ENCODE data around the gene RASAL1. TPM values are rescaled to one million over a fixed set of nuclear protein-coding genes. Genes with fewer than 3 reads are reported as not detected.

RASAL1 gene
- polyA plus RNA-seq, 1 donor (not counting 4 experiments of a cell fraction or from before 2014, with no cell fraction given): 0.05 TPM

- FAIRE-seq (no peak), DNase-seq (ENCODE audit: low read depth, low spot score) (no peak)
- Histone ChIP-seq H3K9ac (ENCODE audit: control insufficient read depth, extremely low read depth, insufficient read depth, low read length) (no peak overlapping the region), H2AFZ (ENCODE audit: control insufficient read depth, low read length) (no peak overlapping the region), H3K36me3 (ENCODE audit: control insufficient read depth in 2 of 2, extremely low read depth in 1 of 2, insufficient read depth in 2 of 2, low read length in 2 of 2) (no peaks in the 10 kb centered on the region), H4K20me1 (ENCODE audit: control insufficient read depth, extremely low read depth, insufficient read depth, low read length) (no peaks in the 10 kb centered on the region), H3K27ac (ENCODE audit: control insufficient read depth, insufficient read depth, low read length) (no peak overlapping the region), H3K79me2 (ENCODE audit: control insufficient read depth, insufficient read depth, low read length) (no peaks in the 10 kb centered on the region), H3K9me3 (ENCODE audit: control insufficient read depth, low read depth, low read length) (no peaks in the 10 kb centered on the region), H3K9me1 (ENCODE audit: control insufficient read depth, extremely low read depth, insufficient read depth, low read length) (no peaks in the 10 kb centered on the region), H3K4me2 (ENCODE audit: control insufficient read depth, extremely low read depth, insufficient read depth, low read depth, low read length) (no peak overlapping the region), H3K4me1 (ENCODE audit: control insufficient read depth, extremely low read depth, insufficient read depth, low read length) (no peaks in the 10 kb centered on the region), H3K4me3 (ENCODE audit: control insufficient read depth in 2 of 3, extremely low read depth in 1 of 3, insufficient read depth in 2 of 3, low read depth in 1 of 3, low read length in 3 of 3) (no peak overlapping the region), H3K27me3 (ENCODE audit: control insufficient read depth, extremely low read depth, insufficient read depth, low read length) (peaks cover 4% of the 10 kb centered on the region)
- TF ChIP-seq CTCF (optimal IDR thresholded peaks at IDR 0.05 in 1 of 3, IDR thresholded peaks at IDR 0.05 in 1 of 3, conservative IDR thresholded peaks at IDR 0.05 in 1 of 3; ENCODE audit: extremely low read depth in 1 of 3, insufficient read depth in 2 of 3, low read length in 3 of 3): no peak
- dilution Hi-C loops (cut with MboI; ENCODE audit: extremely low pct_ligation_motif_present, low sequenced_read_pairs): no loop called here
These were observed 48.4 kb downstream of the RASAL1 start for GRCh38 chr12:113087193-113087592.

- TF ChIP-seq EZH2 (IDR thresholded peaks at IDR 0.05; ENCODE audit: low read length) (no peak), CTCF (optimal IDR thresholded peaks at IDR 0.05 in 1 of 3, IDR thresholded peaks at IDR 0.05 in 1 of 3, conservative IDR thresholded peaks at IDR 0.05 in 1 of 3; ENCODE audit: extremely low read depth in 1 of 3, insufficient read depth in 2 of 3, low read length in 3 of 3) (no peak)
- peaks cover 4% of the 10 kb centered on the region for H3K27me3 ChIP-seq (ENCODE audit: control insufficient read depth, extremely low read depth, insufficient read depth, low read length)
- no peak overlapping the region for H3K4me3 ChIP-seq (ENCODE audit: control insufficient read depth in 2 of 3, extremely low read depth in 1 of 3, insufficient read depth in 2 of 3, low read depth in 1 of 3, low read length in 3 of 3)
- no peak overlapping the region for H2AFZ ChIP-seq (ENCODE audit: control insufficient read depth, low read length)
- no peak overlapping the region for H3K9ac ChIP-seq (ENCODE audit: control insufficient read depth, extremely low read depth, insufficient read depth, low read length)
- dilution Hi-C loops (cut with MboI; ENCODE audit: extremely low pct_ligation_motif_present, low sequenced_read_pairs): no loop called here
- no peak overlapping the region for H3K4me2 ChIP-seq (ENCODE audit: control insufficient read depth, extremely low read depth, insufficient read depth, low read depth, low read length)
- no peak for FAIRE-seq
- no peak overlapping the region for H3K27ac ChIP-seq (ENCODE audit: control insufficient read depth, insufficient read depth, low read length)
- no peaks in the 10 kb centered on the region for H4K20me1 ChIP-seq (ENCODE audit: control insufficient read depth, extremely low read depth, insufficient read depth, low read length)
- DNase-seq (ENCODE audit: low read depth, low spot score): no peak
- H3K79me2 ChIP-seq (ENCODE audit: control insufficient read depth, insufficient read depth, low read length): no peaks in the 10 kb centered on the region
- no peaks in the 10 kb centered on the region for H3K9me3 ChIP-seq (ENCODE audit: control insufficient read depth, low read depth, low read length)
- no peaks in the 10 kb centered on the region for H3K9me1 ChIP-seq (ENCODE audit: control insufficient read depth, extremely low read depth, insufficient read depth, low read length)
- no peaks in the 10 kb centered on the region for H3K36me3 ChIP-seq (ENCODE audit: control insufficient read depth in 2 of 2, extremely low read depth in 1 of 2, insufficient read depth in 2 of 2, low read length in 2 of 2)
- H3K4me1 ChIP-seq (ENCODE audit: control insufficient read depth, extremely low read depth, insufficient read depth, low read length): no peaks in the 10 kb centered on the region
These were observed 49.1 kb downstream of the RASAL1 start for GRCh38 chr12:113086249-113087164.

Data from keratinocyte (primary cell).